Cerebellar nuclear complex (tissue), 1 donor: Measurements from ENCODE around the gene DUSP22.

Experiments used
- DNase-seq, 2 experiments: peaks; one replicate each; lab custom pipeline; 2025; lab: John Stamatoyannopoulos, UW

Gene DUSP22

DNA sequence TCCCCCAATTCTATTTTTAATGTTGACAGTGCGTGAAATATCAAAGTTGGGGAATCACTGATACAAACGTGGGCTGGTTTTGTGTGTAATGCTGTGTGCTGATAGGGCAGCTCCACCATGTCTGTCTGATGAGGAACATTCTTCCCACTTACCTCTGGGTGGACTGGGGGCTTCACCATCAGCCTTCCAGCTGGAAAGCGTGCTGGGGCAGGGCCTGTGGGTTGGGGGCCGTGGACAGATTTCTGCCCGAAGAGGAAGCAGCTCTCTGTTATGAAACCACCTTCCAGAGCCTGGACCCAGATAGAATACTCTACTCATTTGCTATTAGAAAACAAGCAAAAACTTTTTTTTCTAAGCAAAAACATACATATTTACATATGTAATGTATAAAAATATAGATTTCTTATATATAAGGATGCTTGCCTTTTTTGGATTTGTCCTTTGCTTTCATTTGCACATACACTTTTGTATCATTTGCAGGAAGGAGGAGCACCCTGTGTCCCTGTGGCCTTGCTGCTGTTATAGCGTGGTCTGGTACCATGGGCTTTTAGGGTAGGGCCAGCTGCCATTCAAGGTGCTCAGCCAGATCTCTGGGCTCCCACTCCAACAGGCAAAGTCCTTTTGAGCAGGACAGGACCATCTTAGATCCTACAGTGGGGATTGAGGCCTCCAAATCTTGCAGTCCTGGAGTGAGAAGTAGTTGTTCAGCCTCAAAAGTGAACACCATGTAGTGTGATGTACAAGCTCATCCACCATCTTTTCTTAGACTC, 48.1 kb downstream of the DUSP22 start:
- DNase-seq = no peak

DNA sequence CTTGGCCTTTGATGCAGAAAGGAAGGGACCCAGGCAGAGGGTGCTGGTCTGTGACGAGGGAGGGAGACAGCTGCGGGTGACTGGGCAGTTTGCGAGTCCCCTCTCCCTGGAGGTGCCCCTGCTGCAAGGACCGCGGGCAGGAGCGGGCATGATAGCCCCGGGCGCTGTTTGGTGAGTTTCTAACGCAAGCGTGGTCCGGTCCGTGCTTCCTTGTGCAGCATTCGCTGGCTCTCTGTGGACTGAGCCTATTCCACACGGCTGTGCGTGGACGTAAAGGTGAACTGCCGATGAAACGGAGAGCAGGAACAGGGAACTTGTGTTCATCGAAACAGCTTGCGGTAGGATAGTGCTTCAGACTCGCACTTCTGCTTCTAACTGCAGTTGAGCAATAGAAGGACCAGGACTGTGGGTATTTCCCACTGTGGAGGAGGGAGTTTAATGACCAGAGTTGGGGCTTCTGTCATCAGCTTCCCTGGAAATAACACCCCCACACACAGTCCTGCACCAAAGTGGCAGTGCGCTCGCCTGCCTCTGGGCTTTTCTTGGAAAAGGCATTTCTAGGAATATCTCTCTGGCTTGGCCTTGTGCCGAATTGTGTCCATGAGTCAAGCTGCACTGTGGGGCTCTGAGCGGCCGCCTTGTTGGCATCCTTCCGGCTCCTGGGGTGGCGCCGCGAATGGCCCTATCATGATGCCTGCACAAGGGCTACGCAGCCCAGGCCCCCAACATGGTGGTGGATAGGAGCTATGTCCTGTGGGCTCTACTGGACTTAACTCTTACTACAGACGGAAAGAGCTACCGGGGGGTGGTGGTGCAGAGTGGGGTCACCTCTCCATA, 48.9 kb downstream of the DUSP22 start:
- DNase-seq = no peak

DNA sequence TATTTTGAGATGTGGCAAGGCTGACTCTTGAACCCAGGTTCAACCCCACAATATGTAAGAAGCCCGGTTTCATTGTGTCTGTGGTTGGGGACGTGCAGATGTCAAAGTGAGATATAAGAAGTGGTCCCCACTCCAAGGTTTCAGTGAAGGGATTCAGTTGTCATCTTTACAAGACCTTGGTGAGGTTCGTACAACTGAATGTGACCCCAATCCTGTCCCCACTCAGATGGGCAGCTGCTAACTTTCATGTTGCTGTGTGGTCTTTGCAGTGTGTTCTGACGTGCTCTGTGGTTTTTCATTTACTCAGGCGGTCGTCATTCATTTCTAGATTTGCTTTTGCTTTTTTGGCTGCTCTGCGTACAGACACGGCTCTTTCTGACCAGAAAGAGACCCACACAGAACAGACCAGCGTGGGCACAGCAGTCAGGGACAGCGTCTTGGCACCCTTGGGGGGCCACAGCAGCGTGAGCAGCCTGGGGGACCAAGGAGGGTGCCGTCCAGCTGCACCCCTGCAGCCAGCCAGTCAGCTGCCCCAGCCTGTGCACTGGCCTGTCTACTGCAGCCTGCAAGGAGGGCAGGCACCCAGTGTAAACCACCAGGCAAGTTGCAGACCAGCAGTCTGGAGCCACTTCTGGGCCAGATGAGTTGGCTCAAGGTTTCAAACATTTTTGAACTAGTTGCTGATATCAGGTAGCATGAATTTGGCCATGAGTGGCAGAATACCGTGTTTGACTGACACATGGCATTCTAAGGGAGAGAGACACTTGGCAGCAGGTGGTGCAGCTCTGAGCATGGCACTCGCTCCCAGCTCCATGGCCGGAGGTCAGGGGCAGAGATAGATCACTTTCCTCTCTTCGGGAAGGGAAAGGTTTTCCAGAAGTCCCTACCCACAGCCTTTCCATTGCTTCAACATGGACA, 49.9 kb downstream of the DUSP22 start:
- DNase-seq = no peak

DNA sequence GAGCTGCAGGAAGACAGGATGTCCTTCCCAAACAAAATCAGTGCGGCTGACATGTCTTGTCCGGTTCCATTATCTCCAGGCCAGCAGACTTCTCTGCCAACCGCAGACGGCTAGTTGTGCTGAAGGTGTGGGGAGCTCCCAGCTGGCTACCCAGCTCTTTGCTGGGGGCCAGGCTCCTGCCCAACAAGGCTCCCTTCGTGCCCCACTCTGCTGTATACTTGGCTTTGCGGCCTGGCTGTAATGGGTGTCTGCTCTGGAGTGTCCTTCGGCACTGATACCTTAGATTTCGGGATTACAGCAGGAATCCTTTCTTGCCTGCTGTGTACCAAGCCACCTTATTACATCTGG, 50.5 kb downstream of the DUSP22 start:
- no peak for DNase-seq

DNA sequence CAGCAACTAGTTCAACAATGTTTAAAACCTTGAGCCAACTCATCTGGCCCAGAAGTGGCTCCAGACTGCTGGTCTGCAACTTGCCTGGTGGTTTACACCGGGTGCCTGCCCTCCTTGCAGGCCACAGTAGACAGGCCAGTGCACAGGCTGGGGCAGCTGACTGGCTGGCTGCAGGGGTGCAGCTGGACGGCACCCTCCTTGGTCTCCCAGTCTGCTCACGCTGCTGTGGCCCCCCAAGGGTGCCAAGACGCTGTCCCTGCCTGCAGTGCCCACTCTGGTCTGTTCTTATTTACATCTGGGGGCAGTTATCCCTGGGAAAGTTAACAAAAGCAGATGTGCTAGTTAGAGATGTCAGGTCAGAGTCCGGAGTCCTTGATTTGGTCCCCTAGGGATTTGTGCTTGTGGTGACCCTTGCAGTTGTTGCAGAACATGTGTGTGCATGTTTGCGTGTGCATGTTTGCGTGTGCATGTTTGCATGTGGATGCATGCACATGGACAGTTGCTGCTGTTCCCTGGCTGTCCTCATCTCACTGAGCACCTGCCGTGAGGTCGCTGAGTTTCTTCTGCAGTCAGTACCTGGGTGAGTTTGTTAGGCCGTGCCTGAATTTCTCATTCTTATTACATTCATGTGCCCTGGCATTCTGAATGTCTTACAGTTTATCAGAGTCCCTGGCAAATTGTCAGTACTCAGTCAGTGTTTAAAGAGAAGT, 51.1 kb downstream of the DUSP22 start:
- no peak for DNase-seq

DNA sequence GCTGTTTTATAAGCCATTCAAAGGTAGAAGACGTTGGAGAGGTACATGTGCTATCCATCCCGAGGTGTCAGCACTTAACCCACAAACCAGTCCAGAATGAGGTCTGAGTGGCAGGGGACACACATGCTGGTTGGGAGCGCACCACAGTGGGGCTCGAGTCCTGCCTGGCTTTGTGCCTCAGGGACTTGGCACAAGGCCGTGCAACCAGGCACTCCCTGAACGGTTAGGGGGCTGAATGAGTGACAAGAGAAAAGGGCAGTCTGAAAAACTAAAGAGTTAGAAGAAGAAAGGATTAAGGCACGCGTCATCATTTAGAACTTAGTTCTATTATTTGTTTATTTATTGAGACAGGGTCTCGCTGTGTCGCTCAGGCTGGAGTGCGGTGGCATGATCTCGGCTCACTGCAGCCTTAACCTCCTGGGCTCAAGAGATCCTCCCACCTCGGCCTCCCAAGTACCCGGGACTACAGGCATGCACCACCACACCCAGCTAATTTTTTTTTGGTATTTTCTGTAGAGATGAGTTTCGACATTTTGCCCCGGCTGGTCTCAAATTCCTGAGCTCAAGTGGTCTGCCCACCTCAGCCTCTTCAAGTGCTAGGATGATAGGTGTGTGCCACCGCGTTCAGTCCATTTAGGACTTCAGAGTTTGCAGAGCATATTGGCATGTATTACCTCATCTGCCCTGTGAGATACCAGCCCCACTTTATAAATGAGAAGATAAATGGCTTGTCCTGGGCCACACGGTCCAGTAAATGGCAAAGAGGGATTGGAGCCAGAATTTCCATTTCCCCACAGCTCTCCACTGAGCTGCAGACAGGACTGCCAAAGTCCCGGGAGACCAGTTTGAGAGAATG, 51.9 kb downstream of the DUSP22 start:
- no peak for DNase-seq

DNA sequence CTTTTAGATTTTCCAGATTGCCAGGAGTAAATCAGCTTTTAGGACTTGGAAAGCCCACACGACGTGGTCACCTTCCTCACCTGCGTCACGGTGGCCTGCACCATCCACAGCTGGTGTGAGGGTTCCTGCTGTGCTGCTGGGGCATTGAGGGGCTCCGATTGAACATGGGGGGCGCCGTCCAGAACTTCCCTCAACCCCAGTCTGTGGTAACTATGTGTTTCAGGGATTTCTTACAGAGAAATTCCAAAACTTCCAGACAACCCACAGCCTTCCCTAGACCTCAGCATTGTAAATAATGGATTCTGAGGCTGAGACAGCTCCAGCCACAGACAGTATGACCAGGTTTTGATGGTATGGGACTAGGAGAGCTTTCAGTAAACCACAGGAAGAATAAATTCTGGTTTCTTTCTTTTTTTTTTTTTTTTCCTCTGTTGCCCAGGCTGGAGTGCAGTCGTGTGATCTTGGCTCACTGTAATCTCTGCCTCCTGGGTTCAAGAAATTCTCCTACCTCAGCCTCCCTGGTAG, 52.6 kb downstream of the DUSP22 start:
- DNase-seq = no peak

DNA sequence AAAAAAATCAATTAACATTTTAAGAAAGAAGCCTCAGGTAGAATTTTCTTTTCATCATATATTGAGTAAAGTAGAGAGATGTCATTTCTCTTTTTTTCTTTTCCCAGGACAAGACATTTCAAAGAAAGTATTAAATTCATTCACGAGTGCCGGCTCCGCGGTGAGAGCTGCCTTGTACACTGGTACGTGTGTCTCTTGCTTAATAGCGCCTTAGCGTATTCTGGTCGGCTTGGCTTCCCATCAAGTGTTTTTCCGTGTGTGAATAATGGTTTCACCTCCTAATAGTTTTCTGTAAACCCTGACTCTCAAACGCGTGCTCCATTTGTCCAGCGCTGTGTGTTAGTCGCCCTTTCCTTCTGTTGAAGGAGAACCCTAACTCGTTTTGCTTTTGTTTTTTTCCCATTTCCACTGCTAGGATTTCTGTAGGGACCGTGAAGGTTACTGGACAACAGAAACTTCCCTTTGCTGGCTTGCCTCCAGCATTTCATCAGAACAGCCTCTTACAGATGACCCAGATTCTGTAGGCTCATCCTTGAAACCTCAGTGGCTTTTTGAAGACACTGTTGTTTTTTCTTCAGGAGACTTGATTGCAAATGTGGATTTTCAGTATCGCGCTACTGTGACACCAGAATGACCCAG, 53.6 kb downstream of the DUSP22 start:
- no peak for DNase-seq

DNA sequence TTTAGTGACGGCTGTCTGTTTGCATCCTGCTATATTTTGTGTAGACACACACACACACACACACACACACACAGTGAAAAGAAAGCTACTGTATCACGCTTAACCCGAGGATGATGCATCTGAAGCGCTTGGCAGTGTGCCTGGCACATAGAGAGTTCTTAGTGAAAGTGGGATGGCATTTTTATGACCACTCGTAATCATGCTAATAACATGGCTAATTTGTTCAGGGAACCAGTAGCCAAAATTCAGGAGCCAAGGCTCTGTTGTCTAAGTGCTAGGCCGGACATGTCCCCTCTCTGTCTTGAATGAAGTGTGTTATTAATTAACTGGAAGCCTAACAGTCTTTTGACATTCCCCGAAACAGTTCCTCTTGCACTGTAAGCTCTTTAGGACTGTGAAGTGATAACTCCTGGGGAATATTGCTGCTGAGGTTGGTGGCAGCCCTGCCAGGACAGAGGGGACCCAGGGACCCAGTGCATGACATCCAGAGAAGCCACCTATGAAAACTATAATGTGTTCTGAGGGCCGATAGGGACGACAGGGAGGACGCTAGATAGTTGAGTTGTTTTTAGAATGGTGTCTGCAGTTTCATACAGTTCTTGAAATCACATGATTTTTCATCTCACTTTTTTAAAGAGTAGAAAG, 54.2 kb downstream of the DUSP22 start:
- no peak for DNase-seq

DNA sequence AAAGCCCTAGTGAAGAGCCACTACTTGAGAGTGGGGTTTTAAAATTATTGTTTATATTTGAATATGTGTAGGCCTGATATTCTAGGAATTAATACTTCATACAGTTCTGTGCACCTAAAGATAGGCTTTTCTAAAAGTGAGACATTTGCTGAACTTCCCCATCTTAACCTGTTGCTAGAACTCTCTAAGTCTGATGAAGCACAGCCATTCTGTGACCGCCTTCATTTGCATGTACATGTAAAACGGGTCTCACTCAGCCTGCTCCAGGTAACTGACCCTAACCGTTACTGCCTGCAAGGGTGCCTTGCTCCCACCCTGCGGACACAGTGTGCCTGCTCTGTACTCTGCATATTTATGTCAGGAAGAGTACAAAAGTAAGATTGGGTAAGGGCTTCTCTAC, 54.9 kb downstream of the DUSP22 start:
- DNase-seq = no peak

DNA sequence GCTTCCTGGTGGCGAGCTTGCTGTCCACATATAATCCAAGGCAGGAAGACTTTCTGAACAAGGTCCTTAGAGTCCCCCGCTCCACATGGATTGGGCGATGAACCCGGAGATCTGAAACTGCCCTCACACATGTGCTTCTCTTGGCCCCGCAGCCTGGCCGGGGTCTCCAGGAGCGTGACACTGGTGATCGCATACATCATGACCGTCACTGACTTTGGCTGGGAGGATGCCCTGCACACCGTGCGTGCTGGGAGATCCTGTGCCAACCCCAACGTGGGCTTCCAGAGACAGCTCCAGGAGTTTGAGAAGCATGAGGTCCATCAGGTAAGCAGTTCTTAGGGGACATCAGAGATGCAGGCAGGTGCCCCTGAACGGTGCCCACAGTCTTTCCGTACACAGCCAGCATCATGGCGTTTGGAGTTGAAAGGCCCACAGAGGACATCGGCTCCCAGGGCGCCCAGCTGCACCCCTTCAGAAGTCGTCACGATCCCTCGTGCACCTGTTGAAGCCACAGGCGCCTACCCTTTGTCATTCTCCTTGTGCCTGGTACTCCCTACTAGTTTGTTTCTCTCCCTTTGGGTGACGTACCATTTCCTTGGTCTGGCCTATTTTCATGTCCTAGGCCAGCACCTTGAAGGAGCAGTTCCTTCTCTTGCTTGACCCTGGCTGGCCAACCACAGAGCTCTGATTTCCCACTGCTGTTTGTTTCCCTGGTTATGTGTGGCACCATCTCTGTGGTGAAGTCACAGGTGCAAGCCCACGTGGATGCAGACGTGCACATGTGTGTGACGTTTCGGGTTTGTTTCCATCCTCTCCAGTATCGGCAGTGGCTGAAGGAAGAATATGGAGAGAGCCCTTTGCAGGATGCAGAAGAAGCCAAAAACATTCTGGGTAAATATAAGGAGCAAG, 55.9 kb downstream of the DUSP22 start:
- DNase-seq = no peak

DNA sequence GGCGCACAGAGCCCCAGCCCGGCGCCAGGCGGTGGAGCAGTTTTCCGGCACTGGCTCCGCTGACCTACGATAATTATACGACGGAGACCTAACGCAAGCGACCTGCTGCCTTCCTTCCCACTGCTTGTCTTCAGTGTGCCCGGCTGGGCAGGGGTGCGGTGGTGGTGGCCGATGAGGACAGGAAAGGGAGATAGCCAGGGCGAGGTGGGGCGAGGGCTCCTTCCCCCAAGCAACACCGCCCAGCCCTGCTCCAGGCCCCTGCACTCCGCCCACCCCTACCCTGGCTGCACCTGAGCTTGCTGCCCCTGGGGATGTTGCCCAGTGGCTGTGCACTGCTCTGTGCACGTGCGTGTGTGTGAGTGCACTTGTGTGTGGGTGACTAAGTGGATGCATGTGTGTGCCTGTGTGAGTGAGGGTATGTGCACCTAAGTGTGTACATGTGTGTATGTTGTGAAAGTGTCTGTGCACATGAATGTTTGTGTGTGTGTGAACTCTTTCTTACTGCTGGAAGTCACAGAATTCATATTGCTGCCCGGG, 56.6 kb downstream of the DUSP22 start:
- no peak for DNase-seq

DNA sequence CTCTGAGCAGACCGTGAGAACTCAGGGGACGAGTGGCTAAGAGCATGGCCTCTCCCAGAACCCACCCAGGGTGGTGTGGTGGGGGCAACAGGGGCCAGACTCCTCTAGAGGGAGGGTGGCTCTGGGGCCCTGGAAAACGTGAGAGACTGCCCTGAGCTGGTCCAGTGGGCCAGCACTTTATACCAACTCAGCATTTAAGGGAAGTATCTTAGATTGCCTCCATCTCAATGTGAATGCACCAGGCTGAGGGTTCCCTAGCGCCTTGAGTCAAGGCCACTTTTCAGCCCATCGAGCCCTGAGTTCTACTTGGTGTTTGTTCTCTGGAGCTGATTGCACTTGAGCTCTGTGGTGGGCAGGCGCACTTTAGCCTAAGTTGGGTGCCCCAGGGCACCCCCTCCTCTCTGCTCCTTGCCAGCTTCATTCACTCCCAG, 57.2 kb downstream of the DUSP22 start:
- DNase-seq = no peak

DNA sequence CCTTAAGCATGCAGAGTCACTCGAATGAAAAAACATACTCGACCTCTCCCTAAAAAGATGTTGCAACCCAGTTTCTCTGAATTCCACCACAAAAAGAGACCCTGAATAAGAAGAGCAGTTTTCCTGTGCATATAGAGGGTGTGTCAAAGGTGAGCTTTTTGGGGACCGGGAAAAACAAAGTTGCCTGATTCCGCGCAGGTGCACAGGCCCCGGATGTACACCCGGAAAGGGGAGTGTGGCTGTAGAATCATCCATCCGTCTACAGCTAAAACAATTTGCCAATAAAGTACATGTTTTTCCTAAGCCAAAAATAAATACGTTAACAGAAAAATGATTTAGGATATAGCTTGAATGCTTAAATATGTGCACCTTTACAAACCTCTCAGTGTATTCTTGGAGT, 58.1 kb downstream of the DUSP22 start:
- DNase-seq = no peak

DNA sequence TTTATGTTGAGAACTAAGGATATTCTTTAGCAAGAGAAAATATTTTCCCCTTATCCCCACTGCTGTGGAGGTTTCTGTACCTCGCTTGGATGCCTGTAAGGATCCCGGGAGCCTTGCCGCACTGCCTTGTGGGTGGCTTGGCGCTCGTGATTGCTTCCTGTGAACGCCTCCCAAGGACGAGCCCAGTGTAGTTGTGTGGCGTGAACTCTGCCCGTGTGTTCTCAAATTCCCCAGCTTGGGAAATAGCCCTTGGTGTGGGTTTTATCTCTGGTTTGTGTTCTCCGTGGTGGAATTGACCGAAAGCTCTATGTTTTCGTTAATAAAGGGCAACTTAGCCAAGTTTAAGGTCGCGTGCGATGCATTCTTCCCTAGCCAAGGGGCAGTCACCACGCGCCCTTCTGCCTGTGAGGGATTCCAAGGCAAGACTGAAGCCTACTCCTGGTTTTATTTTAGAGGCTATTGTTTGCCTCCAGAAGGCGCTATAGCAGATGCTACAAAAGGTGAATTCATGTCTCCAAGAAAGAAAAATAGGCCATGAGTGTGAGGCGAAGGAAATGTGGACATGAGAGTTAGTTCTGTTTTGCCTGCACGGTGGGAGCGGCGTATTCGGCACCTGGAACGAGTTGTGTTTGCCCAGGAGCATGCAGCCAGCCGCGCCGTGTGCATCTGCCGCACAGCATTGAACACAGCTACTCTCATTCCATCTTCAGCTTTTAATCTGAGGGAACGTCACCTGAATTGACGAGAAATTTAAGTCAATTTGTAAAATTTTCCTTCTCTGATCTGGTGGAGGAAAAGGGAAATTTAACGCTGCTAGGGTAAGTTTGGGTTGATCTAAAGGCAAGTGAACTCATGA, 59.0 kb downstream of the DUSP22 start:
- no peak for DNase-seq

DNA sequence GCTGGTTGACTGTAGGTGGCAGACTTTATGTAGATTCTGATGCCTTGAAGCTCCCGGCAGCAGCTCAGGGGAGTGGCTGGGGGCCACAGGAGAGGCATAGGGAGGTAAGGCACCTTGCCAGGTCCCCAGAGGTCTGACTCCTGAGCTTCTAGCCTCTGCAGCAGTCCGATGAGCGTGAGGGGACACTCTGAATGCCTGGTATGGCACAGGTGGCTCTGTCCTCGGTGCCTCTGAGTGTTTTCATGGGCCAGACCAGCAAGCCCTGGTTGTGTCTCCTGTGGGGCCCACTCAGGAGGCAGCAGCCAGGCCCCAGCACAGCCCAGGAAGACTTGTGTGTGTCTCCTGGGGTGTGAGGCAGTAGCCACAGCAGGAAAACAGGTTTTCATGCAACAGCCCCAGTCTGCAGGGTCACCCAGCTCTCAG, 59.6 kb downstream of the DUSP22 start:
- no peak for DNase-seq

DNA sequence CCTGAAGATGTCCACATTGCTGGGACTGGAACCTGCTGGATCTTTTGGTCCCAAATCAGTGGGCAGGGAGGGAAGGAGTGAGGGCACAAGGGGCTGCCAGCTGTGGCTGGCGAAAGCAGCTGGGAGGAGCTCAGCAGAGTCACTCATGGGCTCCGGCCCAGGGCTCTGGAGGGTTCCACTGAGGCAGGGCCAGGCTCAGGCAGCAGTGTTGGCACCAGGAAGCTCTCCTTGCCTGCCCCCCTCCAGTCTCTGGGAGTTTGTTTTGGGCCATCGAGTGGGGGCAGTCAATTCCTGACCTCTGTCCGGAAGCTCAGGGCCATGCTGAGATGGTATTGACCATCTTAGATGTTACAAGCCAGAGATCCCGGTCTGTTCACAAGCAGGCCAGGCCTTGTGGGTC, 60.2 kb downstream of the DUSP22 start:
- DNase-seq = no peak
